HTR-8/SVneo (cell line): ENCODE results near the gene B3GALT6.

Source experiments
- DNase-seq: peaks from one replicate; pipeline ENCODE4 v3.0.0; 2011; ENCODE audit warnings: low spot score, mixed read lengths; ENCODE audit not compliant: insufficient read length
- FAIRE-seq: peaks from 2 replicates; lab custom pipeline; 2011; peaks lifted over from hg19 to GRCh38; lab: Jason Lieb, UNC

Gene B3GALT6

GRCh38 chr1:1200876-1201810 is 30.9 kb upstream of the B3GALT6 start:
- DNase-seq (peak; percentile 45), FAIRE-seq (peak; percentile 57)

GRCh38 chr1:1202831-1203560 is 29.0 kb upstream of the B3GALT6 start:
- DNase-seq (no peak), FAIRE-seq (no peak)

GRCh38 chr1:1203561-1204424 is 28.2 kb upstream of the B3GALT6 start:
- no peak for FAIRE-seq
- no peak for DNase-seq

- no peak for DNase-seq
- FAIRE-seq, result no peak
These were observed 27.6 kb upstream of the B3GALT6 start for GRCh38 chr1:1204425-1204920.

GRCh38 chr1:1204998-1205768 is 26.9 kb upstream of the B3GALT6 start:
- DNase-seq (no peak), FAIRE-seq (no peak)

GRCh38 chr1:1205769-1206375 is 26.2 kb upstream of the B3GALT6 start:
- DNase-seq (no peak), FAIRE-seq (no peak)

- DNase-seq (no peak), FAIRE-seq (no peak)
These were observed 25.6 kb upstream of the B3GALT6 start, which contains the start of gene TNFRSF18 for GRCh38 chr1:1206376-1206965. TSS of gene TNFRSF18 (minus strand) at chr1:1206592. CDS start at chr1:1206571, 21 bp downstream.

- no peak for FAIRE-seq
These were observed 25.0 kb upstream of the B3GALT6 start for GRCh38 chr1:1206966-1207531.

GRCh38 chr1:1207571-1207892 is 24.5 kb upstream of the B3GALT6 start:
- FAIRE-seq, result no peak
- DNase-seq, result no peak

More at GRCh38 chr1:1206966-1207531, 25.0 kb upstream of the B3GALT6 start:
- DNase-seq, result no peak

GRCh38 chr1:1208713-1209433 is 23.2 kb upstream of the B3GALT6 start:
- FAIRE-seq (no peak), DNase-seq (no peak)

GRCh38 chr1:1210726-1211540 is 21.1 kb upstream of the B3GALT6 start:
- FAIRE-seq, result no peak
- no peak for DNase-seq

GRCh38 chr1:1211541-1212441 is 20.2 kb upstream of the B3GALT6 start:
- FAIRE-seq (no peak), DNase-seq (no peak)

GRCh38 chr1:1212780-1213344 is 19.2 kb upstream of the B3GALT6 start:
- no peak for FAIRE-seq
- no peak for DNase-seq

- no peak for DNase-seq
- no peak for FAIRE-seq
These were observed 18.4 kb upstream of the B3GALT6 start, which contains the start of gene TNFRSF4 for GRCh38 chr1:1213345-1214265. TSS of gene TNFRSF4 (minus strand) at chr1:1214153. CDS start at chr1:1214127, 26 bp downstream.
